ENCODE measurements around the gene NRCAM.

Gene NRCAM

DNA sequence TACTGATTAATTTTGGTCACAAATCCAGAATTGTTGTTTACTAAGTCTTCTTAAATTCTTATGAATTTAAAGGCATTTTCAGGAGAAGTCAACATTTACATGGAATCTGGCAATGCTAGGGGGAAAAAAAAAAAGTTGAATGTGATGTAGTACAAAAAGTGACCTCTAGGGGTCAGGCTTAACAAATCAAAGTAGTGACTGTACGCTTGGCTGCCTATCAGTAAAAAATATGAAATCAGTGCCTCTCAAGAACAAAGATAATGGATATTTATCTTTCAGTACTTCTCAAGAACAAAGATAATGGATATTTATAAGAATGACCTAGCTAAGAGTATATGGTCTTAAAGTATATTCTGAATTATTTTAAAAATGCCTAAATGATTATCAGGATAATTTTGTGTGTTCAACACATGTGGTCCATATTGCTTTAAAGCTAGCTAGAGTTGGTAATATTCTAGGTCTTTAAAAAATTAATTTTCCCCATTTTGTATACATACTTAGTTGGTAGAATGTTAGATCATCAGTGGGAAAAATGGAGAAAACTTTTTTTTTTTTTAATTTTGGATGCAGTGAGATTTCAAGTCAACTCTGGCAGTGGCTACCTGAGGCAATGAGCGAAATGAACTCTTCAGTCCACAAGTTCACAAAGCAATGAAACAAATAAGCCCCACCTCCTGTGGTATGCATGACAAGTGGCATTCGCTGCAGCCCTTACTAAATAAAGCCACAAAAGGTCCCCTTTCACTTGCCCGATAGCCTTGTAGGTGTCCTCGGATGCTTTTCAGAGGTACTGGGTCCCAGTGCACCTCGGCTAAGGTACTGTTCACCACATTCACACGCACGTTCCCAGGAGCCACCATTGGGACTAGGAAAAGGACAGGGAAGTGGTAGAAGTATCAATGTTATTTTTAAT, 274.9 kb downstream of the NRCAM start:
- no peaks in the 10 kb centered on the region for H3K9me3 ChIP-seq (ENCODE audit: severe bottlenecking)
- no peaks in the 10 kb centered on the region for H3K36me3 ChIP-seq (ENCODE audit: low read depth)
- DNase-seq (ENCODE audit: low spot score) (no peak), ATAC-seq (ENCODE audit: low read depth) (0 out of 3 replicates have a peak, but pooled peaks have one; percentile 35)
- H3K27me3 ChIP-seq (ENCODE audit: insufficient read depth, poor library complexity, severe bottlenecking), result no peaks in the 10 kb centered on the region
- TF ChIP-seq, protein P1, sequence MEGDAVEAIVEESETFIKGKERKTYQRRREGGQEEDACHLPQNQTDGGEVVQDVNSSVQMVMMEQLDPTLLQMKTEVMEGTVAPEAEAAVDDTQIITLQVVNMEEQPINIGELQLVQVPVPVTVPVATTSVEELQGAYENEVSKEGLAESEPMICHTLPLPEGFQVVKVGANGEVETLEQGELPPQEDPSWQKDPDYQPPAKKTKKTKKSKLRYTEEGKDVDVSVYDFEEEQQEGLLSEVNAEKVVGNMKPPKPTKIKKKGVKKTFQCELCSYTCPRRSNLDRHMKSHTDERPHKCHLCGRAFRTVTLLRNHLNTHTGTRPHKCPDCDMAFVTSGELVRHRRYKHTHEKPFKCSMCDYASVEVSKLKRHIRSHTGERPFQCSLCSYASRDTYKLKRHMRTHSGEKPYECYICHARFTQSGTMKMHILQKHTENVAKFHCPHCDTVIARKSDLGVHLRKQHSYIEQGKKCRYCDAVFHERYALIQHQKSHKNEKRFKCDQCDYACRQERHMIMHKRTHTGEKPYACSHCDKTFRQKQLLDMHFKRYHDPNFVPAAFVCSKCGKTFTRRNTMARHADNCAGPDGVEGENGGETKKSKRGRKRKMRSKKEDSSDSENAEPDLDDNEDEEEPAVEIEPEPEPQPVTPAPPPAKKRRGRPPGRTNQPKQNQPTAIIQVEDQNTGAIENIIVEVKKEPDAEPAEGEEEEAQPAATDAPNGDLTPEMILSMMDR (IDR thresholded peaks at IDR 0.05; ENCODE audit: poor library complexity, severe bottlenecking), result peak; percentile 87
- no peak overlapping the region for H3K27ac ChIP-seq (ENCODE audit: poor library complexity, severe bottlenecking)
- no peaks in the 10 kb centered on the region for H3K4me1 ChIP-seq (ENCODE audit: insufficient read depth, poor library complexity, severe bottlenecking)
- no peak overlapping the region for H3K4me3 ChIP-seq (ENCODE audit: severe bottlenecking)

DNA sequence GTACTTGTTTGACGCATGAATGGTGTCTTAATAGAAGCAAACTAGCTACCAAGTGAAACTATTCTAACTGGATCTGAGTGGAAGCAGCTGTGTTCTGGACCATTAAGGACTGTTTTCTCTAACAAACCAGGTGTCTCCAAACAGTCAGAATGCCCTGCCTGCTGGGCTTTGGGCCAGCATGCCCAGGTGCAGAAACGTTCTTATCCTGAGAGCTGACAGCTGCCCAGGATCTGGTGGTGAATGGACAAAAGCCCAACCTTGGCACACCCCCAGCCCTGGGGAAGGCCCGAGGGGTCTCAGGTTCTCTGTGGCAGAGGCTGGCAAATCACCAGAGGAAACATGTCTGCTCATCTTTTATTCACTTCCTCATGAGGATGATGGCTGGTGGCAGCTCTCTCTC, 277.8 kb downstream of the NRCAM start:
- DNase-seq (ENCODE audit: low spot score) (no peak), ATAC-seq (ENCODE audit: low read depth) (no peak)
- H3K27me3 ChIP-seq (ENCODE audit: insufficient read depth, poor library complexity, severe bottlenecking), result no peaks in the 10 kb centered on the region
- H3K4me3 ChIP-seq (ENCODE audit: severe bottlenecking), result no peak overlapping the region
- H3K4me1 ChIP-seq (ENCODE audit: insufficient read depth, poor library complexity, severe bottlenecking), result no peaks in the 10 kb centered on the region
- H3K36me3 ChIP-seq (ENCODE audit: low read depth), result no peaks in the 10 kb centered on the region
- H3K27ac ChIP-seq (ENCODE audit: poor library complexity, severe bottlenecking), result no peak overlapping the region
- TF ChIP-seq, protein P1 (IDR thresholded peaks at IDR 0.05; ENCODE audit: poor library complexity, severe bottlenecking), result no peak
- no peaks in the 10 kb centered on the region for H3K9me3 ChIP-seq (ENCODE audit: severe bottlenecking)

DNA sequence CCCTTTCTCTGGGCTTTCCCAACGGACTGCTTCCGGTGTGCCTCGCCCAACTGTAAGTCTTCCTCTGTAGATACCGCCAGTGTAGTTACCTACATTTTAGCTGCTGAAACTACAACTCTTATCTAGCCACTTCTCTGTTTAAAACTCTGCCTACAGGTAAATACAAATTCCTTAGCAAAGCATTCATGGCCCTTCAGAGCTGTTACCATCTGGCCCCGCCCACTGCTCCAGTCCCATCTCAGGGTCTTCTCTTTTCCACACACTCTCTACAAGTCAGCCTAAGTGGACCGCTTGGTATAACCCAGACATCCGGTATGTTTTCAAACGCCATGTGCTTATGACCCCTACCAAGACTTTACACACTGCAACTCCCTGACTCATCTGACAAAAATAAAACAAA, 285.1 kb downstream of the NRCAM start:
- Histone ChIP-seq H3K4me3 (ENCODE audit: severe bottlenecking) (no peak overlapping the region), H3K36me3 (ENCODE audit: low read depth) (no peaks in the 10 kb centered on the region), H3K4me1 (ENCODE audit: insufficient read depth, poor library complexity, severe bottlenecking) (peaks cover 3% of the 10 kb centered on the region), H3K27me3 (ENCODE audit: insufficient read depth, poor library complexity, severe bottlenecking) (no peaks in the 10 kb centered on the region), H3K27ac (ENCODE audit: poor library complexity, severe bottlenecking) (no peak overlapping the region), H3K9me3 (ENCODE audit: severe bottlenecking) (no peaks in the 10 kb centered on the region)
- TF ChIP-seq, protein P1 (IDR thresholded peaks at IDR 0.05; ENCODE audit: poor library complexity, severe bottlenecking), result no peak
- DNase-seq (ENCODE audit: low spot score), result no peak
- ATAC-seq (ENCODE audit: low read depth), result no peak

DNA sequence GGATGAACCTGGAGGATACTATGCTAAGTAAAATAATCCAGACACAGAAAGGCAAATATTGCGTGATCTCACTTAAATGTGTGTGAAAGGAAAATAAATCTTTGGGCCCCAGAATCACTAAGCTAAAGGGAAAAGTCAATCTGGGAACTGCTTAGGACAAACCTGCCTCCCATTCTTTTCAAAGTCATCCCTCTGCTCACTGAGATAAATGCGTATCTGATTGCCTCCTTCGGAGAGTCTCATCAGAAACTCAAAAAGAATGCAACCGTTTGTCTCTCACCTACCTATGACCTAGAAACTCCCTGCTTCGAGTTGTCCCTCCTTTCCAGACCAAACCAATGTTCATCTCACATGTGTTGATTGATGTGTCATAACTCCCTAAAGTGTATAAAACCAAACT, 286.0 kb downstream of the NRCAM start:
- Histone ChIP-seq H3K9me3 (ENCODE audit: severe bottlenecking) (no peaks in the 10 kb centered on the region), H3K4me1 (ENCODE audit: insufficient read depth, poor library complexity, severe bottlenecking) (peaks cover 3% of the 10 kb centered on the region), H3K4me3 (ENCODE audit: severe bottlenecking) (no peak overlapping the region), H3K36me3 (ENCODE audit: low read depth) (no peaks in the 10 kb centered on the region), H3K27me3 (ENCODE audit: insufficient read depth, poor library complexity, severe bottlenecking) (no peaks in the 10 kb centered on the region), H3K27ac (ENCODE audit: poor library complexity, severe bottlenecking) (no peak overlapping the region)
- no peak for DNase-seq (ENCODE audit: low spot score)
- ATAC-seq (ENCODE audit: low read depth), result no peak
- TF ChIP-seq, protein P1 (IDR thresholded peaks at IDR 0.05; ENCODE audit: poor library complexity, severe bottlenecking), result no peak

DNA sequence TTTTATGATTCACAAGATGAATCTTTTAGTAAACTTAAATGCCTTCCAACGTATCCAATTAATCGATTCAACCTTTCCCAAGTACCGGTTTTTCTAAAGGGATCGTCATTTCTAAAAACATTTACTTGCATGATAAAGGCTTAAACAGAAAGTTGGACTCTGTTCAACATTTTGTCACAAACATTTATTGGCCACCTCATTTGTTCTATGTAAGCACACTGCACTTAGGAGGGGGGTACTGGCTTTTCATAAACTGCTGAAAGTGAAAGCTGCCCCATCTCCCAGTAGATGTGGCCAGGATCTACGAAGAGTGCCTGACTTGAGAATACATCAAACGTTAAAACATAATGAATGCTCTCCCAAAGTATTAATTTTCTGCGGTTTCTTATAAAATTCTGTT, 288.8 kb downstream of the NRCAM start:
- no peak overlapping the region for H3K27ac ChIP-seq (ENCODE audit: poor library complexity, severe bottlenecking)
- no peaks in the 10 kb centered on the region for H3K9me3 ChIP-seq (ENCODE audit: severe bottlenecking)
- H3K27me3 ChIP-seq (ENCODE audit: insufficient read depth, poor library complexity, severe bottlenecking), result no peaks in the 10 kb centered on the region
- no peaks in the 10 kb centered on the region for H3K36me3 ChIP-seq (ENCODE audit: low read depth)
- peaks cover 3% of the 10 kb centered on the region for H3K4me1 ChIP-seq (ENCODE audit: insufficient read depth, poor library complexity, severe bottlenecking)
- ATAC-seq (ENCODE audit: low read depth), result 0 out of 3 replicates have a peak, but pooled peaks have one; percentile 25
- no peak for DNase-seq (ENCODE audit: low spot score)
- peak overlapping the region; percentile 10 for H3K4me3 ChIP-seq (ENCODE audit: severe bottlenecking)
- TF ChIP-seq, protein P1 (IDR thresholded peaks at IDR 0.05; ENCODE audit: poor library complexity, severe bottlenecking), result no peak

All from RWPE2 (cell line).